GM12874 (cell line): ENCODE results near the gene CCSAP.

Experiments used
- TF ChIP-seq, protein P1 (sequence below): IDR thresholded peaks from 2 replicates; pipeline ENCODE4 v1.5.1; 2011; ENCODE audit warnings: low read depth, mild to moderate bottlenecking, control low read depth, low read length, moderate library complexity; ENCODE audit not compliant: insufficient read depth

The CCSAP gene

DNA sequence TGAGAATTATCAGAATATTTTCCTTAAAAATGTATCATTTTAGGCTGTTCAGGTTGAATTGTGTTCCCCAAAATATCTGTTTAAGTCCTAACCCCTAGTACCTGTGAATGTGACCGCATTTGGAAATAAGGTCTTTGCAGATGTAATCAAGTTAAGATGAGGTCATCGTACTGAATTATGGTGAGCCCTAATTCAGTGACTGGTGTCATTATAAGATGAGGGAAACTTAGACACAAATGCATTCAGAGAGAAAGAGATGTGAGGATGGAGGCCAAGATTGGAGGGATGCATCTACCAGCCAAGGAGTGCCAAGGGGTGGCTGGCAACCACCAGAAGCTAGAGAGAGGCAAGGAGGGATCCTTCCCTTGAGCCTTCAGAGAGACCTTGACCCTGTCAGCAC, 67.8 kb downstream of the CCSAP start:
- TF ChIP-seq, protein P1, sequence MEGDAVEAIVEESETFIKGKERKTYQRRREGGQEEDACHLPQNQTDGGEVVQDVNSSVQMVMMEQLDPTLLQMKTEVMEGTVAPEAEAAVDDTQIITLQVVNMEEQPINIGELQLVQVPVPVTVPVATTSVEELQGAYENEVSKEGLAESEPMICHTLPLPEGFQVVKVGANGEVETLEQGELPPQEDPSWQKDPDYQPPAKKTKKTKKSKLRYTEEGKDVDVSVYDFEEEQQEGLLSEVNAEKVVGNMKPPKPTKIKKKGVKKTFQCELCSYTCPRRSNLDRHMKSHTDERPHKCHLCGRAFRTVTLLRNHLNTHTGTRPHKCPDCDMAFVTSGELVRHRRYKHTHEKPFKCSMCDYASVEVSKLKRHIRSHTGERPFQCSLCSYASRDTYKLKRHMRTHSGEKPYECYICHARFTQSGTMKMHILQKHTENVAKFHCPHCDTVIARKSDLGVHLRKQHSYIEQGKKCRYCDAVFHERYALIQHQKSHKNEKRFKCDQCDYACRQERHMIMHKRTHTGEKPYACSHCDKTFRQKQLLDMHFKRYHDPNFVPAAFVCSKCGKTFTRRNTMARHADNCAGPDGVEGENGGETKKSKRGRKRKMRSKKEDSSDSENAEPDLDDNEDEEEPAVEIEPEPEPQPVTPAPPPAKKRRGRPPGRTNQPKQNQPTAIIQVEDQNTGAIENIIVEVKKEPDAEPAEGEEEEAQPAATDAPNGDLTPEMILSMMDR, result no peak

DNA sequence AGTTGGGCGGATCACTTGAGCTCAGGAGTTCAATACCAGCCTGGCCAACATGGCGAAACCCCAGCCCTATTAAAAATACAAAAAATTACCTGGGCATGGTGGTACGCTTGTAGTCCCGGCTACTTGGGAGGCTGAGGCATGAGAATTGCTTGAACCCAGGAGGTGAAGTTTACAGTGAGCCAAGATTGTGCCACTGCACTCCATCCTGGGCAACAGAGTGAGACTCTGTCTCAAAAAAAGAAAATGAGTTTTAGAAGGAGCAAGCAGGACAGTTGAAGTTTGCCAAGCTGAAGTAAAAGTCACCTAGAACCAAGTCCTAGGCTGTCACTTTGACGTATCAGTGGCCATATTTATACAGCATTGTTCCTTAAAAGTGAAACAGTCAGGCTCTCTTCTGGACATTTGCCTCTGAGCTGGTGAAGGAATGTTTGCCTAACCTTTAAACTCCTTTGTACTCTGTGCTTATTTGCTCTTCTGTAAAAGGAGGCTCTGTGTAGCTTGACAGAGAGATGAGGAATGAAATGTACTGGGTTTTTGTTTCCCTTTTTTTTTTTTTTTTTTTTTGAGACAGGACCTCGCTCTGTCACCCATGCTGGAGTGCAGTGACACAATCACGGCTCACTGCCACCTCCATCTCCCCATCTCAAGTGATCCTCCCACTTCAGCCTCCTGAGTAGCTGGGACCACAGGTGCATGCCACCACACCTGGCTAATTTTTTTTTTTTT, 69.2 kb downstream of the CCSAP start:
- TF ChIP-seq, protein P1, result no peak

DNA sequence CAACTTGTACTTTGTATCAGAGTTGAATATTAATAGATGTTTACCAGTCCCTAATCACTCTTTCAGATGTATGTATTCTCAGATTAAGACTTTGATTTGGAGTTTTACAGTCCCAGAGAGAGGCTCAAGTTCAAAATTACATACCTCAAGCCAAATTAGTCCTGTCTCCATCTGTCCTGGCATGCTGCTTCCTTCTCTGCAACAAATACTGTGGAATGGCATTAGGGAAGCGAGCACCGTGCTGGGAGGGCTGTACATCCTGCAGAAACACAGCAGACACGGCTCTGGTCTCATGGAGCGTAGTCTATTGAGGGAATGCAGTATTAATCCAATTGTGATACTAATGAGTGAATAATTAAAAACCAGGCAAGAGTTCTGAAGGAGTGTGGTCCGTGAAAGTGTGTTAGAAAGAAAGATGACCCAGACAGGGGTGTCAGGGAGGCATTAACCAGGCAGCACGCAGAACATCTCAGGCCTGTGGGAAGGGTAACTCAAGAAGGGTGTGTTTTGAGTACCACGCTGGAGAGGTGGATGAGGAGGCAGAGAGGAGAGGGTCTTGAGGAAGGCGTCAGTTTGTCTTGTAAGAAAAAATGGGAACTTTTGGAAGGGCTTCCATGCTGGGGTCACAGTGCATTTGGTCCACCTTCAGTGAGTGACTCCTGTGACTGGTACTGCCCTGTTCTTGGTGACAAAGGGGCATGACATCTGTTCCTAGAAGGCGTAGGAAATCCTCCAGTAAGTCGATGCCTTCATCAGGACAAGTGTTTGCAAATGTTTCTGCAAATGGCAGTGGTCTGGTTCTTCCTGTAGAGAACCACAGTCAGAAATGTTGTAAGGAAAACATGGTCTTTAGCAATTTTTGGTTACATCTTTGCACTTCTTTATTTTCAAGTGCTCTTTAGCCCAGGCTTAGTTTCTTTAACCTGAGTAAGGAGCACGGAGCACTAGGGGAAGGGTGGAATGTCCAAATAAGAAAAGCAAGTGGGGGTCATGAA, 70.4 kb downstream of the CCSAP start:
- TF ChIP-seq, protein P1, result no peak

DNA sequence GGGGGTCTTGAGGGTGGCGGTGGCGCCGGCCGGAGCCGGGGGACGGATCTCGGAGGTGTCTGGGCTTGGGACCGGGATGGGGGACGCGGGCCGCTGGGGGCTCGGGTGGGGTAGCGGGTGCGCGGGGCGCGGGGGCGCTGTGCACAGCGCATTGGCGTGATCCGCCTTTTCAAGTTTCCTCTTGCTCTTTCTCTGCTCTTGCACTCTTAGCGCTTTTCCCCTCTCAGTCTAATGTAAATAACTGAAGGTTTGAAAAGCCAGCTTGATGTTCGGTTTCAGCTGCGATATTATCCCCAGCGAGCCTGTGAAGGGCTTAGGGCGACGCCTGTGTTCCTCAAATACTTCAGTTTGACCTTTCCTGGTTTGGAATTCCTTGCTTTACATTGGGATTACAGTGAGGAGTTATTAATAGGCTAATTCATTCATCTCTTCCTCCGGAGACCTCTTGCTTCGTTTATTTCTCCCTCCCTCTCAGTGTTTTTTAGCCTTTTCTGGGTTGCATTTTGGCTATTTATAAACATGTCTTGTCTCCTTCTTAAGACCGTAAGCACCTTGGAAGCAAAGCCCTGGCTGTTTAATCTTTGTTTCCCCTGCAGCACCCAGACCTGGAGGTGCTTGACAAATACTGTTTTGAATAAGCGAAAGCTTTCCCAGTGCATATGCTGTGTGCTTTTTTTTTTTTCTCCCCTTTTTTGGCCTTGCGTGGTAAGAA, 71.2 kb downstream of the CCSAP start:
- TF ChIP-seq, protein P1, result peak; percentile 39; the same call in 1 of the 2 replicates
